ENCODE results near the gene TMEM9B.

DNA sequence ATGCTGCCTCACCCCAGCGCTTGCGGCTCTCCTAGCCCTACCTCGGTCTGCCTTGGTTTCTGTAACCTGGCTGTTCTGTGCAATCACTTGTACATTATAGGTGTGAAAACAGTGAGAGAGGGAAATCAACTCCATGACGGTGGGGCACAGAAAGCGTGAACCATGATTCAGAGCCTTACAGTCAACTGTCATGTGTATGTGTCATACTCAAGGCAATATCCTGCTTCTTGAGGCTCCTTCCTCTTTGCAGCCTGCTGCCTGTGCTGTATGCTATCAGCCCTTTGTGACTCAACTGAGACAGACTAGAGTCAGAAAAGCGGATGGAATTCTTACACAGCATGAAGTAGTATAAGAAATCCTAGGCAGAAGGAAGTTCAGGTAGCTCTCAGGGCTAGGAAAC, 37.5 kb upstream of the TMEM9B start:
- TF ChIP-seq, protein P1, sequence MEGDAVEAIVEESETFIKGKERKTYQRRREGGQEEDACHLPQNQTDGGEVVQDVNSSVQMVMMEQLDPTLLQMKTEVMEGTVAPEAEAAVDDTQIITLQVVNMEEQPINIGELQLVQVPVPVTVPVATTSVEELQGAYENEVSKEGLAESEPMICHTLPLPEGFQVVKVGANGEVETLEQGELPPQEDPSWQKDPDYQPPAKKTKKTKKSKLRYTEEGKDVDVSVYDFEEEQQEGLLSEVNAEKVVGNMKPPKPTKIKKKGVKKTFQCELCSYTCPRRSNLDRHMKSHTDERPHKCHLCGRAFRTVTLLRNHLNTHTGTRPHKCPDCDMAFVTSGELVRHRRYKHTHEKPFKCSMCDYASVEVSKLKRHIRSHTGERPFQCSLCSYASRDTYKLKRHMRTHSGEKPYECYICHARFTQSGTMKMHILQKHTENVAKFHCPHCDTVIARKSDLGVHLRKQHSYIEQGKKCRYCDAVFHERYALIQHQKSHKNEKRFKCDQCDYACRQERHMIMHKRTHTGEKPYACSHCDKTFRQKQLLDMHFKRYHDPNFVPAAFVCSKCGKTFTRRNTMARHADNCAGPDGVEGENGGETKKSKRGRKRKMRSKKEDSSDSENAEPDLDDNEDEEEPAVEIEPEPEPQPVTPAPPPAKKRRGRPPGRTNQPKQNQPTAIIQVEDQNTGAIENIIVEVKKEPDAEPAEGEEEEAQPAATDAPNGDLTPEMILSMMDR (IDR thresholded peaks at IDR 0.05 in 4 of 5, conservative IDR thresholded peaks at IDR 0.05 in 1 of 5) = no peak
- TF ChIP-seq POLR2A (IDR thresholded peaks at IDR 0.05) = no peak

All from gastrocnemius medialis (tissue), 4 donors.